HUES48 (cell line): ENCODE data around the gene C11orf98.
"Not testable (repeated sequence)": the region's sequence is repeated elsewhere in the genome, so short reads cannot be mapped to it uniquely, and the experiment has no call there.

Experiments used
- H3K27ac ChIP-seq: one replicate; pipeline ENCODE4 v1.7.0; 2013; ENCODE audit warnings: low read depth, low read length, inconsistent platforms
- H3K27me3 ChIP-seq: 2 replicates; pipeline ENCODE4 v1.6.1; 2013; ENCODE audit warnings: mild to moderate bottlenecking, low read length; ENCODE audit not compliant: control insufficient read depth, insufficient read depth
- H3K36me3 ChIP-seq: 2 replicates; pipeline ENCODE4 v1.6.1; 2013; ENCODE audit warnings: low read length; ENCODE audit not compliant: control insufficient read depth, insufficient read depth
- H3K4me1 ChIP-seq: 2 replicates; pipeline ENCODE4 v1.6.1; 2013; ENCODE audit warnings: mild to moderate bottlenecking, low read length; ENCODE audit not compliant: control insufficient read depth, insufficient read depth
- H3K4me3 ChIP-seq: 2 replicates; pipeline ENCODE4 v1.5.1; 2013; ENCODE audit warnings: mild to moderate bottlenecking, low read depth, low read length
- H3K9ac ChIP-seq: 2 replicates; pipeline ENCODE4 v1.6.1; 2013; ENCODE audit warnings: mild to moderate bottlenecking, low read depth, low read length, moderate library complexity
- H3K9me3 ChIP-seq: 2 replicates; pipeline ENCODE4 v1.6.1; 2013; ENCODE audit warnings: low read length; ENCODE audit not compliant: control insufficient read depth, insufficient read depth

Gene C11orf98

DNA sequence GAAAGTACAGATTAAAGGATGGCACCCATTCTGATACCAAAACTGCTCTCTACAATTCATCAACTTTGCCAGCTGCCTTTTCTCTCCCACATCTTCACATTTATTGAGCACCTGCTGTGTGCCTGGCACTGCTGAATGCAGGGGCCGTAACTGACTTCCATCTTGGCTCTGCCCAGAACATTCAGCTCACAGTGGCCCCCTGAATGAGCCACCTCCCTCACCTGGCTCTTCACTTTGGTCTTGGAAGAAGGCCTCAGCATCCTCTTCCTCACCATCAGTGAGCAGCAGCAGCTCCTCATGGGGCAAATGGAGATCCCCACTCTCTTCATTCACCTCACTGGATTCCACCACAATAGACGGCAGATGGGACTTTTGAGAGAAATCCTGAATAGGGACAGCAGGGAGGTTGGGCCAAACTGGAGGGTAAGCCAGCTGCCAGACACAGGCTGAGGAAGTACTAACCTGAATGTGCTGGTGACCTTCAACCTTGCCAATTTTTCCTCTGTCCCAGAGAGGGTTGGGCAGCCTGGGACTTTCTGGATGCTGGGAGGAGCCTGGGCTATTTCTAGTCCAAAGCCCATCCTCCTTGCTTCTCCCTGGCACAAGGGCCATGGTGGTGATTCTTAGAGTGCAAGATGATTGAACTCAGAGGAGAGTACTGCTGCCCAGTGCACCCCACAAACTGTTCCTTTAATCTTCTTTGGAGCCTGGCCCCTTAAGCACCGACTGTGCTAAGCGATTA, 4.6 kb upstream of the C11orf98 start:
- H3K4me3 ChIP-seq = no peak overlapping the region
- peak overlapping the region; percentile 58 for H3K27ac ChIP-seq
- H3K4me1 ChIP-seq = peaks cover 12% of the 10 kb centered on the region; the same call in 1 of the 2 replicates
- H3K27me3 ChIP-seq = no peaks in the 10 kb centered on the region
- no peak overlapping the region for H3K9ac ChIP-seq
- H3K36me3 ChIP-seq = peaks cover 33% of the 10 kb centered on the region
- no peaks in the 10 kb centered on the region for H3K9me3 ChIP-seq

DNA sequence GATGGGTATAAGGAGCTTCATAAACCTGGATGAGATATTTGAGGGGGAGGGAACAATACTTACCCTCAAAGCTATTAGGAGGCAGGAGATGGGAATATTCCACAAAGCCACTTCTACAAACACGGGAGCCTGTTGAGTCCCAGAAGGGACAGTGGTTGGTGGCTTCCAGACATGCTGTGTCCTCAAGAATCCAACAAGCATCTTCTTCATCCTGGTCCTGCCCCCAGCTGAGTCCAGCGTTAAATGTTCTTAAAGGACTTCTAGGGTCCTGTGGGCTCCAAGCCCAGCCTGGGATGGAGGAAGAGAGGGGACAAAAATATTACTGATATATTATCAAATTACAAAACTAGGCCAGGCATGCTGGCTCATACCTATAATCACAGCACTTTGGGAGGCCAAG, 2.5 kb upstream of the C11orf98 start:
- peaks cover 12% of the 10 kb centered on the region; the same call in 1 of the 2 replicates for H3K4me1 ChIP-seq
- no peak overlapping the region; the same call in 1 of the 2 replicates for H3K9ac ChIP-seq
- no peaks in the 10 kb centered on the region for H3K27me3 ChIP-seq
- H3K36me3 ChIP-seq = peaks cover 25% of the 10 kb centered on the region
- peak overlapping the region; percentile 73; the same call in 1 of the 2 replicates for H3K4me3 ChIP-seq
- H3K27ac ChIP-seq = peak overlapping the region; percentile 97
- H3K9me3 ChIP-seq = no peaks in the 10 kb centered on the region

DNA sequence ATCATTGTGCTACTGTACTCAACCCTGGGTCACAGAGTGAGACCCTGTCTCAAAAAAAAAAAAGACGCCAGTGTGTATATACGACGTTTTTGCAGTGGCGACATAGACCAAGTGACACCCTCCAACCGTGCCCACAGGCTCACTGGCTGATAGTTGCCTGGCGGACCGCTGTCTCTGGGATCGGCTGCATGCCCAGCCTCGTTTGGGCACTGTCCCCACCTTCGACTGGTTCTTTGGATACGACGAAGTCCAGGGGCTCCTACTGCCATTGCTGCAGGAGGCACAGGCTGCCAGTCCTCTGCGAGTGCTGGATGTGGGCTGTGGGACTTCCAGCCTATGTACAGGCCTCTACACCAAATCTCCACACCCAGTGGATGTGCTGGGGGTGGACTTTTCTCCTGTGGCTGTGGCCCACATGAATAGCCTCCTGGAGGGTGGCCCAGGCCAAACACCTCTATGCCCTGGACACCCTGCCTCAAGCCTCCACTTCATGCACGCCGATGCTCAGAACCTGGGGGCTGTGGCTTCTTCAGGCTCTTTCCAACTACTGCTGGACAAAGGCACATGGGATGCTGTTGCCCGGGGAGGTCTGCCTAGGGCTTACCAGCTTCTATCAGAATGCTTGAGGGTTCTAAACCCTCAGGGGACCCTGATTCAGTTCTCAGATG, 1.4 kb upstream of the C11orf98 start:
- Histone ChIP-seq H3K9me3 (no peaks in the 10 kb centered on the region), H3K9ac (peak overlapping the region; percentile 98), H3K4me3 (peak overlapping the region; percentile 73), H3K4me1 (peaks cover 12% of the 10 kb centered on the region; the same call in 1 of the 2 replicates), H3K36me3 (peaks cover 30% of the 10 kb centered on the region), H3K27ac (peak overlapping the region; percentile 97), H3K27me3 (no peaks in the 10 kb centered on the region)

DNA sequence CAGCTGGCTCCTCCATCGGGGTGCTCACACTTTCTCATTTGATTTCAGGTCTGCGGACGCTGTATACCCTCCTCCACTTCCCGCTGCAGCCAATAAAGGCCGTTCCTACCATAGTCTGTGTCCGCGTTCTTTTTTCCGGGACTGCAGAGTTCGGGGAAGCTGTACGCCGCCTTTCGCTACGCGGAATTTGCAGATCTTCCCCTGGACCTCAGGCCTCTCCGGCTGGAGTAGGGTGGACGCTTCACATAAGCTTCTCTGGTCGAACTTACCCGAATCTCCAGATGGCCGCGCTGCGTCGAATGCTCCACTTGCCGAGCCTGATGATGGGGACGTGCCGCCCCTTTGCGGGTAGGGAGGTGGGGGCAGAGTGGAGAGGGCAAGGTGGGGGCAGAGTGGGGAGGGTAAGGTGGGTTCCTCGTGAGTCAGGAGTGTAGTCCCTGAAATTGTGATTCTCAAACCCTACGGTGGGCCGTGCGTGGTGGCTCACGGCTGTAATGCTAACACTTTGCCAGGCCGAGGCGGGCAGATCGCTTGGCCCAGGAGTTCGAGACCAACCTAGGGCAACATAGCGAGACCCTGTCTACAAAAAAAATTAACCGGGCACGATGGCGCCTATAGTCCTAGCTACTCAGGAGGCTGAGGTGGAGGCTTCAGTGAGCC, 719 bp upstream of the C11orf98 start:
- peaks cover 30% of the 10 kb centered on the region for H3K36me3 ChIP-seq
- peak overlapping the region; percentile 97 for H3K27ac ChIP-seq
- peak overlapping the region; percentile 98 for H3K9ac ChIP-seq
- no peaks in the 10 kb centered on the region for H3K27me3 ChIP-seq
- peaks cover 12% of the 10 kb centered on the region; the same call in 1 of the 2 replicates for H3K4me1 ChIP-seq
- no peaks in the 10 kb centered on the region for H3K9me3 ChIP-seq
- peak overlapping the region; percentile 73 for H3K4me3 ChIP-seq

DNA sequence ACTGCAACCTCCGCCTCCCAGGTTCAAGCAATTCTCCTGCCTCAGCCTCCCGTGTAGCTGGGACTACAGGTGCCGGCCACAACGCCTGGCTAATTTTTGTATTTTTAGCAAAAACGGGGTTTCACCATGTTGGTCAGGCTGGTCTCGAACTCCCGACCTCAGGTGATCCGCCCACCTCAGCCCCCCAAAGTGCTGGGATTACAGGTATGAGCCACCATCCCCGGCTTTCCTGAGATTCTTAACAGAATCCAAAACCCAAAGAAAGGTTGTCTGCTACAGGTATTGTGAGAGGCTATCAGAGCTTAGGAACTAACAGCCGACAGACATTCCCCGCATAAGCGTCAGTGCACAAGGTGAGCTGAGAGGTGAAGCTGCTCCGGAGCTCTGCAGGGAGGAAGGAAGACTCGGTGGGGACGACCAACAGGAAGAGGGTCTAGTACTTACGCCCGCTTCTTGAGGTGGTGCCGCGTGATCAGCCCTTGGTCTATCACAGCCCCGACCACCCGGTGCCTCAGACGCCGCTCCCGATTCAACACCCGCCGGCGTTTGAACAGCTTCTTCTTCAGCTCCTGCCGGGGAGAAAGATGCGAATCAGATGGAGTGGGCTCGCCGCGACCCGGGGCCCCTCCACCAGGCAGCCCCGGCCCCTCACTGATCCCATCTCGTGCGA, 470 bp downstream of the C11orf98 start:
- Histone ChIP-seq H3K4me3 (peak overlapping the region; percentile 73), H3K36me3 (peaks cover 30% of the 10 kb centered on the region), H3K27me3 (no peaks in the 10 kb centered on the region), H3K9me3 (no peaks in the 10 kb centered on the region), H3K9ac (peak overlapping the region; percentile 89), H3K4me1 (peaks cover 12% of the 10 kb centered on the region; the same call in 1 of the 2 replicates), H3K27ac (peak overlapping the region; percentile 97)

DNA sequence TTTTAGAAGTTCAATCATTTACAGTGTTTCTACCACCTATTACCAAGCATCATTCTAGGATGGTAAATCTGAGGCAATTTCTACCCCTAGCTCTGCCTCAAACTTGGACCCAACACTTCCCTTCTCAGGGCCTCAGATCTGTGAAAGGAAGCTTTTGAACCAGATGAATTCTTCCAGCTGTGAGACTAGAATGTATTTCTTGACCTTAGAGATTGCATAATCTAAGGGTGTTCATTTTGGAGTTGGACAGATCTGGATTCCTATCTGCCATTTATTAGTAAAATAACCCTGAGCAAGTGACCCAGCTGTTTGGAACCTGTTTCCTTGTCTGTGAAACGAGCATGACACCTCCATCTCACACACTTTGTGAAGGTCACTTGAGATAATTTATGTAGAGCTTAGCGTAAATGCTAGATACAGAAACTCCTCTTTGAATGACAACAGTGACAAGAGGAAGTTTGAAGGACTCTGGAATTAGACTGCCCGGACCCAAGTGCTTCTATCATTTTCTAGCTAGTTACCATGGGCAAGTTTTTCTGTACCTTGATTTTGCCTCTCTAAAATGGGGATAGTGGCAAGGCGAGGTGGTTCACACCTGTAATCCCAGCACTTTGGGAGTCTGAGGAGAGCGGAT, 8.1 kb downstream of the C11orf98 start:
- H3K9me3 ChIP-seq = no peaks in the 10 kb centered on the region
- no peaks in the 10 kb centered on the region for H3K27me3 ChIP-seq
- no peak overlapping the region for H3K27ac ChIP-seq
- H3K36me3 ChIP-seq = no peaks in the 10 kb centered on the region; the same call in none of the 2 replicates
- no peak overlapping the region for H3K4me3 ChIP-seq
- no peak overlapping the region for H3K9ac ChIP-seq
- 0 out of 2 replicates have a peak, but pooled peaks cover 4% of the 10 kb centered on the region for H3K4me1 ChIP-seq

DNA sequence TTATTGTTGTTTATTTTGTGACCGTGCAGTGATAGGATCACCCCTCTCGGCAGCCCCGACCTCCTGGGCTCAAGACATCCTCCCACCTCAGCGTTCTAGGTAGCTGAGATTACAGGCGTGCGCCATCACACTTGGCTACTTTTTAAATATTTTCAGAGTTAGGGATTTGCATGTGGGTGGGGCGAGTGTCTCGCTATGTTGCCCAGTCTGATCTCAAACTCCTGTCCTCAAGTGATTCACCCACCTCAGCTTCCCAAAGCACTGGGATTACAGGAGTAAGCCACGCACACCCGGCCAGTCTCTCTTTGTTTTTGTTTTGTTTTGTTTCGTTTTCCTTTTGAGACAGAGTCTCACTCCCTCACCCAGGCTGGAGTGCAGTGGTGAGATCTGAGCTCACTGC, 10.7 kb downstream of the C11orf98 start:
- H3K4me1 ChIP-seq = 0 out of 2 replicates have a peak, but pooled peaks cover 4% of the 10 kb centered on the region
- peaks cover 6% of the 10 kb centered on the region for H3K36me3 ChIP-seq
- no peak overlapping the region for H3K4me3 ChIP-seq
- no peak overlapping the region for H3K9ac ChIP-seq
- no peak overlapping the region for H3K27ac ChIP-seq
- H3K9me3 ChIP-seq = no peaks in the 10 kb centered on the region
- H3K27me3 ChIP-seq = no peaks in the 10 kb centered on the region

DNA sequence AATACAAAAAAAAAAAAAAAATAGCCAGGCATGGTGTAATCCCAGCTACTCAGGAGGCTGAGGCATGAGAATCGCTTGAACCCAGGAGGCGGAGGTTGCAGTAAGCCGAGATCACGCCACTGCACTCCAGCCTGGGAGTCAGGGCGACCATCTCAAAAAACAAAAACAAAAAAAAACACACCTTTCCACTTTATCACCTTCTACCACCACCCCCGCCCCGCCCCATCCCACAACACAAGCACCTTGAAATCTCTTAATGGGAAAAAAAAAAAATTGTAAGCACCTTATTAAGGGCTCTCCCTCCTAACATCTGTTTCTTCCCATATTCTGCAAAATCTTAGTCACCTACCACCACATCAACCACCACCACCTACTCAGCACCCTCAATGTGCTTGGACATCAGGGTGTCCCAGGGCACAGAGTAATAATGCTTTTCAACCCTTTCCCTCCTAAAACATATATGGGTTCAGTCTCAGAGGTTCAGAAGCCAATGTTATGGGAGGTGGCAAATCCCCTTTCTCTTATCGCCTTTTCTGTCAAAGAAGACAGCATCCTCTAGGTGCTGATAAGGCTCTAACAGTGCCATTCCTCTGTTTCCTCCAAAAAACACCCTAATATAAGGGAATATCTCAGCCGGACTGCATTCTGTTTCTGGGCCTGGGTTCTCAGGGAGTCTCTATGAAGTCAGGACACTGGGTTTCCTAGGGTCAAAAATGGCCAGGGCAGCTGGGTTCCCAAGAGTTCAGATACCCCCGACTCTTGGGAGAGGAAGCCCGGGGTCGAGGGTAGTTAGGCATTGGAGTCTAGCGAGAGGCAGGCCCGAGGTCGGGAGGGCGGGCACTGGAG, 12.6 kb downstream of the C11orf98 start:
- Histone ChIP-seq H3K9ac (peak overlapping the region; percentile 70), H3K27me3 (no peaks in the 10 kb centered on the region), H3K27ac (peak overlapping the region; percentile 89), H3K4me3 (peak overlapping the region; percentile 84), H3K4me1 (0 out of 2 replicates have a peak, but pooled peaks cover 4% of the 10 kb centered on the region), H3K36me3 (peaks cover 23% of the 10 kb centered on the region), H3K9me3 (no peaks in the 10 kb centered on the region)

DNA sequence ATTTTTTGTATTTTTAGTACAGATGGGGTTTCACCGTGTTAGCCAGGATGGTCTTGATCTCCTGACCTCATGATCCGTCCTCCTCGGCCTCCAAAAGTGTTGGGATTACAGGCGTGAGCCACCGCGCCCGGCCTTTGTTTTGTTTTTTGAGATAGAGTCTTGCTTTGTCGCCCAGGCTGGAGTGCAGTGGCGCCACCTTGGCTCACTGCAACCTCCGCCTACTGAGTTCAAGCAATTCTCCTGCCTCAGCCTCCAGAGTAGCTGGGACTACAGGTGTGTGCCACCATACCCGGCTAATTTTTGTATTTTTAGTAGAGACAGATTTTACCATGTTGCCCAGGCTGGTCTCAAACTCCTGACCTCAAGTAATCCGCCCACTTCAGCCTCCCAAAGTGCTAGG, 14.7 kb downstream of the C11orf98 start:
- H3K27ac ChIP-seq, H3K4me3 ChIP-seq, H3K27me3 ChIP-seq, H3K9me3 ChIP-seq, H3K9ac ChIP-seq, H3K4me1 ChIP-seq: not testable (repeated sequence)
- peaks cover 23% of the 10 kb centered on the region for H3K36me3 ChIP-seq
